Suppressor macrophage (primary cell): ENCODE results near the gene JDP2.

Experiments used
- DNase-seq, 4 experiments: peaks; one replicate each; pipeline ENCODE4 v3.0.0-alpha.2; 2020 to 2022

The JDP2 gene

DNA sequence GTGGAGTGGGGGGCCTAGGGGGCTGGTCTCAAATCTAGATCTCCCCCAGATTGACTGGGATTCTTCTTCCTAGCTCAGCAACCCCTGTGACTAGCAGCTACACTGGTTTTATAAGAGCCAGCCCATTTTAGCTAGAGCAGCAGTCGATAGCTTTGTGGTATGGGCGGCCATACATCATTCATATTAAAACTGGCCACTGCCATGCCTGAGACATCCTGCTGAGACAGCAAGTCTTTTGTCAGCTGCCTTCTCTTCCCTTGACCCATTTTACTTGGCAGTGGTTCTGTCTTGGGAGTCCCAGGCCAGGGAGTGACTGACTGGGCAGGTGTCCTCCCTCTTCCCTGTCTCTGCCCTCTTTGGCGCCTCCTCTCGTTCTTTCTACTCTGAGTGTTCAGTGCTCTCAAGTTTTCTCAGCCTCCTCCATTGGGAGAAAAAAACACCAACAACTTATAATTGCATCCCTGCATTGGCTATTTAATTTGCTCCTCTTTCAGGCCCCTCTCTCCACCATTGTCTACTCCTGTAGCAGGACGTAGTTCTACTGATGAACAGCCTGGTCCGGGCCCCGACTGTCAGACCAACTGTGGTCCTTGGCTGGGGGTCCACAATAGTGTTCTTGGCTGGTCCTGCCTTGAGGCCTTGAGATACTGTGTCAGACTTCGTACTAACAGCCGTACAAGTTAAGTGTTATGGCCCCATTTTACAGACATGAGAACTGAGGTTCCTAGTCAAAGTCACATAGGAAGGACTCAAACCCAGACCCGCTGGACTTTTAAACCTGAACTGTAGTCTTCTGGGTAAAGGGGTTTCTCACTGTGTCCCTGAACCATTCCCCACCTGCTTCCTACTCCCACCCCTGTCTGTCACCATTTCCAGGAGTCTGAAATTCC, 18.3 kb upstream of the JDP2 start:
- no peak for DNase-seq

DNA sequence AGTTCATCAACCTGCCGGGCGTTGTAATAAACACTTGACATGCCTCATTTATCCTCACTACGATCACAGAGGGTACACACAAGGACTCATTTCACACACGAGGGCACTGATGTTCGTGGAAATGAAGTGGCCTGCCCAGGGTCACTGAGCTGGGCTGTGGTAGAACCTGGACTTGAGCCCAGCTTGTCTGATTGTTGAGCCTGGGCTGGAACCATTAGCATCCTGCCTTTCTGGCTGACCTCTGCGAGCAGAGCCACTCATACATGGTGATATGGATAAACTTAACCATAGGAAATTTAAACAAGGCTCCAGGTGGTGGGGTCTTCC, 16.6 kb upstream of the JDP2 start:
- no peak for DNase-seq

DNA sequence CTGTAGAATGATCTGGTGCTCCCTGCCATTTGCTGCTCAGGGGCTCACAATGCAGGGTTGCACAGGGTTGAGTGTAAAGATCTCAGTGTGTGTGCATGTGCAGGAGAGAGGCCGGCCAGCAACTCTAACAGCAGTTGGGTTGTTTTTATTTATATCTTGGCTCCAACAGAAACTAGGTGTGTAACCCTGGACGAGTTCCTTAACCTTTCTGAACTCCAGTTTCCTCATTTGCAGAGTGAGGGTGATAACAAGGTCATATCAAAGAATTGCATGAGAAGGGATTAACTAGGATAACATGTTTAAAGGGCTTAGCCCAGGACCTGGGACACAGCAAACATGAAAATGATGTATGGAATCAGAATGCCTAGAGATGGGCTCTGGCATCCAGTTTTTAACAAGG, 14.8 kb upstream of the JDP2 start:
- no peak for DNase-seq

DNA sequence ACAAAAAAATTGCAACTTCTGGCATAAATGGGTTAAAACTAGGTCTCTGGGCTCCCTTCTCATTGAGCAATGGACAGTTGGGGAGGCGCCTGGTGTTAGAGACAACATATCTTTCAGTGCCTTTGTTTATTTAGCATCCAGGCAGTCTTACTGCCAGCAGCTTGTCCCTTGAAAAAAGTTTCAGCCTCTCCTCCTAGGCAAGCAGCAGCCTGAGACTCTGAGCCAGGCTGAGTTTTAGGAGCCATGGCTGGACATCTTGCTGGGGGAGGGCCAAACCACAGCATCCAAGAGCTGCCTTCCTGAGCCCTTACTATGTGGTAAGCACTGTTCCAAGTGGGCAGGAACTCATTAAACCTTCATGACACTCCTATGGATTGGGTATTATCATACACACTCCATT, 10.1 kb upstream of the JDP2 start:
- no peak for DNase-seq

DNA sequence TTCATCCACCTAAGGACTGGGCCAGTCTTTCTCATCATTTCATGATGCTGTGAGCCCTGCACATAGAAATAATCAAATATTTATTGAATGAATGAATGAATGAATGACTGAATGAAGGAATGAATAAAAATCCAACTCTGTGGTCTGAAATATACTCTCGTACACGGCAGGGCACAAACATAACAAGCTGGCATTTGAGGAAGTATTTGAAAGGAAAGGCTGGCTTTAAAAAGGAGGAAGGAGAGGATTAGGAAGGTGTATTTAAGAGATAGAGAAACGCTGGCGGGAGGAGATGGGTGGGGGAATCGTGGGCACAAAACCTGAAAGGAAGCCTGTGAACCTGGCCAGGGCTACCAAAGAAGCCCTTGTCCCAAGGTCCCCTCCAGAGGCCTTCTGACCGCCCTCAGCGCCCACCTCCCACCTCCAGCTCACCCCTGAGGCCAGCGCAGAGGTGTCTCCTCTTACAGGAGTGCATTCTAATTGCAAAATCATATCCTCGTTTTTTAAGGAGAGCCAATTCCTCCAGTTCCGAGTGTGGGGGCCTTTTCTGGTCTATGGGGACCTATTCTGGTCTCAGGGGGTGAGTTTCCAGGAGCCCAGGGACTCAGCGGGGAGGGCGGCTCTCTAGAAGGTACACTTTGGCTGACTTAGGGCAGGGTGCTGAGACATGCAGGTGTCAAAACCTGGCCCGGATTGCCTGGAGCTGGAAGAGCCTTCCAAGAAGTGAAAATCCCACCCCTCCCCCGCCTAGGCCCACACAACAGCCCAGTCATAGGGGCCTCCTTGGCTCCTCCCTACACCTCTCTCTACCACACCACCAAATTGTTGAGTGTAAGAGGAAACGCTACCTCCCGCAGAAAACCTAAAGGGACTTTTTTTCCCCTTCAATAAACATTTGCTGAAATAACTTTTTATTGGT, 8.7 kb upstream of the JDP2 start:
- DNase-seq: peak in 2 of 4 experiments; percentile 56 to 62

DNA sequence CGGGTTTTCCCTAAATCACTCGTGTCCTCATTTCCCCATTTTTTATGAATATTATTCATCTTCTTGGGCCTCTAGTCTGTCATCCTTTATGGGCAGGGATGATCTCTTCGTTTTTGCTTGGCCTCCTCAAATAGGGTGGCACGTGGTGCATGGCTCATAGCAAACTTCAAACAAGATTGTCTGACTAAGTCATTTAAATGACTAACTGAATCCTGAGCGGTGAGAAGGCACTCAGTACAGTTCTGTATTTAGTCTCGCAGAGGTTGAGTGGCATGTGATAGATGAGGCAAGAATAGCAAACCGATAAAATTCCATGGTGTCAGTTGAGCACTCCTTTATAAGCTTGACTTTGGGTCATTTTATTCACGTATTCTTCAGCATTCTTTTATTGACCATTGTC, 5.7 kb upstream of the JDP2 start:
- DNase-seq: peak; percentile 56 to 87 (median 78)

DNA sequence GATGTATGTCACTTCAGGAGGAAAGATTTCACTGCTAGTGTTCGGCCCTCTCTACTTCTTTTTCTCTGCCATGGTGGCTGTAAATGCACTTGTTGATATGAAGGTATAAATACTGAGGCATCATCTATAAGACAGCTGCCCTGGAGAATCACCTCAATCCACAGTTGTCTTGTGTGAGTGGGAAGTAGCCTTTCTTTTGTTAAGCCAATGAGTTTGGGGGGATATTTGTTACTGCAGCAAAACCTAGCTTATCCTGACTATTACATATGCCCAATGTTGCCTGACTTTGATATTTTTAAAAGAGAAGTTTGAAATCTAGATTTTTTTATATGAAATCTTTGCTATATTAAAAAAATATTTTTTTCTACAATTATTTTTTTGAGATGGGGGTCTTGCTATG, 3.3 kb upstream of the JDP2 start:
- DNase-seq: no peak

DNA sequence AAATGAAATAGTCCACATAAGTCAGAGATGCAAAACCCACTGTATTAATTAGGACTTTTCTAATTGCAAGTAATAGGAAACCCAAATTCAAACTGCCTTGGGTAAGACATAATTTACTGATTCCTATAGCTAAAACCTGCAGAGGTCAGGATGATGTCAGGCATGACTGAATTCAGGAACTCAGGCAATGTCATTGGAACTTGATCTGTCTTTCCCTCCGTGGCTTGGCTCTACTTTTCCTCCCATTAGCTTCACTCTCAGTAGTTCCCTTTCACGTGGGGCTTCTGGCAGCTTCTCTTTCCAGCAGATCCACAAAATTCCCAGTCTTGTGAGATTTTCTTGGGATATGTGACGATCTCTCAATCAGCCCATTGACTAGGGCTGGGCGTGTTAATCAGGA, 2.4 kb upstream of the JDP2 start:
- DNase-seq: peak; percentile 21 to 40 (median 33)

DNA sequence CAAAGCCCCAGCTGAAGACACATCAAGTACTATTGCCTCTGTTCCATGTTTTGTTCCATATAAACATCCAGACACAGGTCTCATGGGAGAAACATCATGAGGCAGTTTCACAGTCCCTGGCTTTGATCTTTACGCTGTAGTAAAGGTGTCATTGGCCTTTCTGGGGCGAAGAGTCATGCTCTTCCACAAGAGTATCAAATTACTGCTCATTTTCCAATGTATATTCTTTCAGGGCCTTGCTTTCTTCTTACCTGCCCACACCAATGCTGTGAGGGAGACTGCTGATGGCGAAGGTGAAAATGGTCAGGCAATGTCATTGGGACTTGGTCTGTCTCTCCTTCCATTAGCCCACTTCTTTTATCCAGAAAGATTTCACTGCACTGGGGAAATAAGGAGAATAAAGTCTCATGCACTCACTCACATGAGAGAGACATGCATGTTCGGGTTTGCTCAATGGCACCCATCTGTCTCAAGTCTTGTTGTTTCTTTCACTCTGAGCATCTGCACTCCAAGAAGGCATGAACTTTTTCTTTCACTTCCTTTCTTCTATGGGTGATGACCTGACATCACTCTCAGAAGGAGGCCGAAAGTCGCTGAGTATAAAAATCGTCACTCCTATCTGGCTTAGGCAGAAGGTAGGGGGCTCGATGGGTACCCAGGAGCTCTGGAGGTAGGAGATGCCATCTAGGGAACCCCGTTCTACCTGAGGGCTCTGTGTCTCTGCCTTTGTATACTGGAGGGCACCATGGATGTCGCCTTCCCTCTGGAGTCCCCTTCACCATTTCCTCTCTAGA, 1.3 kb upstream of the JDP2 start:
- peak; percentile 62 to 89 (median 76) for DNase-seq

DNA sequence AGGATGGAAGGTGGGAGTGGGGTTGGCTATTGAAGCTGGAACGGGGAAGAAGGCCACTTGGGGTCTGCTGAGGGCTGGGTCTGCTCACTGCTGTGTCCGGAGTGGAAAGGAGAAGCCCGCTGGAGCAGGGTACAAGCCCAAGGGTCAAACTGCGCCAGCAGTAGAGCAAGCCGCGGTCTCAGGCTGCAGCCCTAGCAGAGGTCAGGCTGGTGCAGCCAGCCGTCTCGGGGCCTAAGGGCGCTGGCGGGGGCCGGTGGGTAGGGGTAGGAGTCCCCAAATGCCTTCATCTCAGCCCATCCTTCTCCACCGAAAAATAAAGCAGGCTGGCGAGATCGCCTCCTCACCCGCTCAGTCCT, 718 bp upstream of the JDP2 start:
- peak; percentile 30 to 59 (median 53) for DNase-seq

DNA sequence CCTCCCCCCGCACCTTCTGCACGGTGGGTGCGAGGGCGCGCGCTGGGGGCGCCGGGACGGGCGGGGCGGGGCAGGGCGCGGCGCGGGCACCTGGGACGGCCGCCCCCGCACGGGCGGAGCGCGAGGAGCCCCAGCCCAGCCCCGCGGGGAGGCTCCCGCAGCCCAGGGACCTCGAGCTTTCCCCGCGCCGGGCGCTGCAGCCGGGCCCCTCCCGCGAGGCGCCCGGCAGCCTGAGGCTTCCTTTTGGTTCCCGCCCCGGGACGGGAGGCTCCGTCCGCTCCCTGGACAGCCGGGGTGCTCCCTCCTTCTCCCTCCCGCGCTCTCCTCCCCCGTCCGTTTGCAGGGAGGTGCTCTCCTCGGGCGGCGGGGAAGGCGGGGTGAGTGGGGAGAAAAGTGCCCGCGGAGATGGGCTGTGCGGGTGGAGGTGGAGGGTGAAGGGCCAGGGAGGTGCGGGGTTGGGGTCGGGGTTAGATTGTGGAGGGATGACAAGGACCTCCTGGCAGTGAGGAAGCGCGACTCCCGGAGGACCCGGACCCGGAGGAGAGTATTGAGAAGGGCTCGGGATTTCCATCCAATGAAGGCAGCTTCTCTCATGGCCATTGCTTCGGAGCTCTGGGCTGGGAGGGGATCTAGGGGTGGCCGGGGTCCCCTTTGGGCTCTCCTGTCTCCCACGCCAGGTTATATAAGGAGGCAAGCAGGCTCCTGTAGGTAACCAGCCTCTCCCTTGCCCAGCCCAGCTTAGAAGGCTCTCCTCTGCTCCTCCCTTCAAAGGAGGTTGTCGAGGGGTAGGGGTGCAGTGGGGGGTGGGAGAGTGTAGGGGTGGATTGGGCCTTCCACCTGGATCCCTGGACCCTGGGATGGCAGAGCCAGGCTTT, 645 bp downstream of the JDP2 start:
- DNase-seq: peak; percentile 44 to 77 (median 60)

DNA sequence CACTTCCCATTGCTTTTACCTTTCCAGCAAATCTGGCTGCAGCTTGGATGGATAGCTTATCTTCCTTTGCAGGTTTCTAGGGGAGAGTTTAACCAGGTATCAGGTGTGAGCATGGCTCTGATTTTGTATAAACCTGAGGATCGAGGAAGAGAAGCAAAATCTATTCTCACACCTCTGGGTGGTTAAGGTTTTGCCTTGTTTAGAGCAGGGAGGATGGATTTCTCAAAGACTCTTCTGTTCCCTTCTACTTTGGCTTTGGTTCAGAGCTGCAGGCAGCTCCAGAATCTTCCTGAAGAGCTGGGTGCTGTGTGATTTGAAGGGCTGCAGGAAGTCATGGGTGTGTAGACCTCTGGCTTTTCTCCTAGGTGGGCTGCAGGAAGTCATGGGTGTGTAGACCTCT, 1.7 kb downstream of the JDP2 start:
- no peak for DNase-seq

DNA sequence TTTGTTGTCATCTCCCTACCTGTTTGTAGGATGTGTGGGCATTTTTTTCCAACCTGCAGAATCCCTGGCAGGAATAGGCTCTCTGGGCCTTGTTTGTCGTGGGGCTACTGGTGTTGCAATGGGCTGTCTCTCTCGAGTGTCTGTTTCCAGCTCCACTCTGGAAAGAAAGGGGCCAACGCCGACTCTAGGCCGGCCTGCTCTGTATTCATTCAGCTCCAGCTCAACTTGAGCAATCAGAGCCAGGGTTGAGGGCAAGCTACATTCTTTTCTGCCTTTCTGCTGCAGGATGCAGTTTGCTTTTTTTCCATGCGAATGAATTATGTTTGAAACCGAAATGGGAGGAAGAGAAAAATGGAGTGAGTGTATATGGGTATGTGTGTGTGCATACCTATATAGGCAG, 2.3 kb downstream of the JDP2 start:
- DNase-seq: no peak

DNA sequence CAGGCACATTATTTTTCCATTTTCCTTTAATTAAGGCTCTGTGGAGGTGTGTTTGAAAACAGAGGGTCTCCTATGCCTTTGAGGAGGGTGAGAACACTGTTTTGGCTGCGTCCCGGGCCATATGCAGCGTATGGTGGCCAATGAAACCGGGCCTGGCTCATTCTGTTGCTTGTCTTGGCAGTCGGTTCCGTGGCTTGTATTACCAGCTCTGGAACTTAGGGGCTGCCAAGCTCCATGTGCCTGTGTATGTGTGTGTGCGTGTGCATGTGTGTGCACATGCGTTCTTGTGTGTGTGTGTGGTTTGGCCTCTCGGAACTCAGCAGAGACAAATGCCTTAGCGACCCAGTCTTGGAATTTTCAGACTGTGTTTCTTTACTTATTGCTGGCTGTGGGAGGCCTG, 2.7 kb downstream of the JDP2 start:
- DNase-seq: no peak

DNA sequence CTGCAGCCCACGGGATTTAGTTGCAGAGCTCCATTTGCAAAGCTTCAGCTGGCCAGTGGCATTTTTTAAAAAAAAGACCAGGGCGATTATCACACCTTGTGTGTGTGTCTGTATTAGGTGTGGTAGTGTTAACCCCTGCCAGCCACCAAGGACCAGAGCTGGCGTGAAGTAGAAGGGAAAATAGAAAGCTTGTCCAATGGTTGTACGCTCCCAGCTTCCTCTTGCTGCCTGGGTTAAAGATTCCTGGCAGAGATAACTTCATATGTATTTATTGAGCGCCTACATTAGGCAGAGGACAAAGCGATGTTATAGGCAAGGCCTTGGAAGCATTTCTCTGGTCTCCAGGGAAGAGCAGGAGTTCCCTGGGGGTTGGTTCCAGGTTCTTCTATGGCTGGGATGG, 3.2 kb downstream of the JDP2 start:
- no peak for DNase-seq

DNA sequence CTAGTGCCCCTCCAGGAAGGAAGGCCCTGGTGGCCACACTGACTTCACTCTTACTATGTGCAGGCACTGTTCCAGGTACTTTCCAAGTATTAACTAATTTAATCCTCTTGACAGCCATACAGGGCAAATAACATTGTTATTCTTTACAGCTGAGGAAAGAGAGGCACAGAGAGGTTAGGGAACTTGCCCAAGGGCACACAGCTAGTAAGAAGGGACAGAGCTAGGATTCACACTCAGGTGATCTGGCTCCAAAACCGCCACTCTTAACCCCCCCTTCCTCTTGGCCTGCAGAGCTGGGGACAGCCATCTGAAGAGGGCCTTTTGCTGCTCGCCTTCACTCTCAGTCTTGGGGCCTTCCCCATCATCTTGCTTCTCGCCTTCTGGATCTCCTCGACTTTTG, 4.0 kb downstream of the JDP2 start:
- DNase-seq: no peak

DNA sequence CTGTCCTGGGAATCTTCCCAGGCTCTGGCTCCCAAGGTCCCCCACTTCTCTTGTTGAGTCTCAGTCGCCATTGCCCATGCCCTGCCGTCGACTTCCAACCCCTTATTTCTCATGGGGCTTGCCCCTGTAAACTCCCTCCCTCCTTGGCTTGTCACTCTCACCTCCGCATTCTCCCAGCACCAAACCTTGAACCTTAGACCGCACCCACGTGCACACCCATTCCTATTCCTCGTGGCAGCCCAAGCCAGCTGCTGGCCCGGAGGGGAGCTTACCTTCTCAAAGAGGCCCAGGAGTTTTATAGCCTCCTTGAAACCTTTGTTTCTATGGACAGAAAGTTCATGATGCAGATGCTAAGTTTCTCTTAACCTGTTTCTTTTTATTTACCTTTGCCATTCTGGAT, 4.6 kb downstream of the JDP2 start:
- no peak for DNase-seq

DNA sequence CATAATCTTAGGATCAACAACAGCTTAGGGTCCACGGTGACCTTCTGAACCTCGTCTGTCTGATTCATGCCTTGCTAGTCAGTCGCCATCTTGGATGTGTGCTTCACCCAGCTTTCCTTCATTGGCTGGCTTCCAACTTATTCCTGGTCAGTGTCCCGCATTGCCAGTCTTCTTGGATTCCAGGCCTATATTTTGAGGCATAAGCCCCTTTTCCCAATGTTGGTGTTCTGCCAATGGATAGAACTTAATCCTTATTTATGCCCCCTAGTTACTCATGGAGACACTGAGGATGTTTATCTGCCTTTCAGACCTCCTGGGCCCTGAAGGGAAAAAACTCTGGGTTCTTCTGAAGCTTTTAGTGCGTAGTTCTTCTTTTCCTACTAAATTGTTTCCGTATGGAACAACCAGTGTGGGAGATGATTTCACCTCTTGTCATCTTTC, 5.8 kb downstream of the JDP2 start:
- DNase-seq: no peak

DNA sequence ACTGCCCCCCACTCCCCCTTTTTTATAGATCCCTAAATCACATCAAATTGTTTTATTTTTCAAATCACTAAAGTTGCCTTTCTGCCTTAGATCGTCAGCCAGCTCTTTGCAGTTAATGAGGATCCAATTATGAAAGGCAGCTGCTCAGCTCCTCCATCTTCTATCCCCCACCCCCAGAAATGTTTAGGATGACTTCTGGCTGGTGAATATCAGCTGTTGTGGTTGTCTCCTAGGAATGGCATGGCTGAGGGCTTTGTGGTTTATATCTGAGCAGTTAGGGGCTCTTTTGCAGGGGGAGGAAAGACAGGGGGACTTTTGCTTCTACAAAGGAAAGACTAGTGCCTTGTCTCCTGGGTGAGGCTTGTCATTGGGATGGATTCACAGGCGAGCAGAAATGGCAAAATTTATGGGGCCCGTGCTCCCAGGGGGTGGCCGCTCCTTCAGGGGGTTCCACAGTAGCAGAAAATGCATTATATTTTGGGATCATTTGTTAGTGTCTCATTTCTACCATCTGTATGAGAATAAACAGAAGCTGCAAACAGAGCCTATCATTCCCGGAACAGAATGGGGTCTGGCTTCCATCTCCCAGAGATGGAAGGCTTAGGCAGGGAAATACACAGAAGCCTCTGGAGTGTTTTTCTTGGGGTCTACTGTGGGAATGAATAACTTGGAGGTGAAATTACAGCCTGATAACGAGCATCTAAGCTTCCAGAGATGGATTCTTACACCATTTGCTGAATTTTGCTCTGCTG, 6.5 kb downstream of the JDP2 start:
- no peak for DNase-seq

DNA sequence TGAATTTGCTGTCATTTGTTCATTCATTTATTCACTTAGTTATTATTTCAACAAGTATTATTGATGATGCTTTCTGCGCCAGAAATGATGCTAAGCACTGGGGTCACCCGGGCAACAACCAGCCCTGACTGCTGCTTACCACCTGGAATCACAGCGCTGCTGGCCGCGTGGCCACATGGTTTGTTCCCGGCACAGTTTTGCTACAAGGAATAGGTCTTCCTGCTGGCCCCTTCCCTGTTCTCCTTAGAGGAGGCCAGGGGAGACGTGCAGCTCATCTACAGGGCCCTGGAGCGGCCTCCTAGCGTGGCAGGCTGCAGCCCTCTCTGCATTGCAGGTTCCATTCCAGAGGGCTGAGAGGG, 7.0 kb downstream of the JDP2 start:
- DNase-seq: no peak

DNA sequence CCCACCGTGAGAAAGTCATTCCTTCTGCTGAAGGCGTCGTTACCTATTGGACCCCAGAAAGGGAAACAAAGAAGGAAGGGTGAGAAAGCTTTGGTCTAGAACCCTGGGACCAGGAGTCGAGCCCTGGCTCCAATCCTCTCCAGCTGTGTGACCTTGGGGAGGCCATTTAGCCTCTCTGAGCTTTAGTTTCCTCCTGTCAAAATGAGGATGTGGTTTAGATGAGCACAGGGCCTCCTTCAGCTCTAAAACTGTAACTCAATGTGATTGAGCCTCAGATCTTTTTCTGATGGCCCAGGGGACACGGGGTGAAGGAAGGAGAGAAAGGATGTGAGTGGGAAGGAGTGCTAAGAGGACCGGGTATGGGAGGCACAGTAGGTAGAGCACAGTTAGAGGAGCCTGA, 7.7 kb downstream of the JDP2 start:
- DNase-seq: peak in 3 of 4 experiments; percentile 28 to 53 (median 45)
